ENCODE results near the gene MANBA.

MANBA gene

DNA sequence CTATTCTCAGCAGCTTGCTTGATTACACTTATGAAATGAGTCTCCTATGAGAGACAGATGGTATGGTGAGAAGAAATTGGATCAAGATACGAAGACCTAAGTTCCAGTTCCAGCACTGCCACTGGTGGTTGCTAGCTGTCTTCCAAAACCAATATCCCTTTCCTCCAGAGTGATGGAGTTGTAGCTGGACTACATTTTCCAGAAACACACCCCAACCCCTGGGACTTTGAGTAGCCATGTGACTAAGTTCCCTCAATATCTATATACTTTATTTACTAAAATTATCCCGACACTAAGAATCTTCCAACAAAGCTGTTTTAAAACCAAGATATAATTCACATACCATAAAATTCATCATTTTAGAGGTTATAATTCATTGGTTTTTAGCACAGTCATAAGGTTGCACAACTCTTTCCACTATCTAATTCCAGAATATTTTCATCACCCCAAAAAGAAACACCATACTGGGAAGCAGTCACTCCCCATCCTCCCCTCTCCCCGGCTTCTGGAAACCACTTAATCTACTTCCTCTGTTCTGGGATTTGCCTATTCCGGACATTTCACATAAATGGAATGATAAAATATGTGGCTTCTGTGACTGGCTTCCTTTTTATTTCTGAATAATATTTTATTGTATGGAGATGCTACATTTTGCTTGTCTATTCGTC lies 118.0 kb downstream of the MANBA start:
- Histone ChIP-seq H3K4me1 (ENCODE audit: control insufficient read depth, insufficient read depth, low read length) (no peaks in the 10 kb centered on the region), H3K4me3 (ENCODE audit: insufficient read depth, low read depth, low read length) (no peak overlapping the region), H3K9me3 (ENCODE audit: control insufficient read depth, low read length) (no peaks in the 10 kb centered on the region), H3K27me3 (ENCODE audit: control insufficient read depth, insufficient read depth, low read length, poor library complexity, severe bottlenecking) (no peaks in the 10 kb centered on the region), H3K36me3 (ENCODE audit: control insufficient read depth, insufficient read depth, low read length) (no peaks in the 10 kb centered on the region), H3K27ac (ENCODE audit: insufficient read depth, low read depth, low read length, poor library complexity, severe bottlenecking) (no peak overlapping the region)
- 83 to 93% methylated on average over 5 of the region's 5 CpGs for WGBS, 2 experiments

DNA sequence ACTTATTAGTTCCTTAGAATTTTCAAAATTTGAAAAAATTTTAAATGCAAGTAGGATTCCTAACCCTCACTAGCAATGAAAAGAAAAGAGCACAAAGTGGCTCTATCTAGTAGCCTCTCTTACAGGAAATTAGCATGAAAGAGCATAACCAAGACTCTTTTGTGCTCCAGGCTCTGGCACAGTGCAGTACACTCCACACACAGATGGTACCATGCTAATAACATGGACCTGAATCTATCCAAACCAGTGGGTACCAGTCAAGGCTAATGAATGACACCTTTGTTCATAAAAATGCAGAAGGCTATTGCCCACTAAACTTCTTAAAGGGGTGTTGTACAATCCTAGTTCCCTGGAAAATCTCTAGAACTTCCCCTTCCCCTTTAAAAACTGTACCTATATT lies 119.0 kb downstream of the MANBA start:
- H3K27ac ChIP-seq (ENCODE audit: insufficient read depth, low read depth, low read length, poor library complexity, severe bottlenecking), result no peak overlapping the region
- no peaks in the 10 kb centered on the region for H3K36me3 ChIP-seq (ENCODE audit: control insufficient read depth, insufficient read depth, low read length)
- no peaks in the 10 kb centered on the region for H3K9me3 ChIP-seq (ENCODE audit: control insufficient read depth, low read length)
- H3K27me3 ChIP-seq (ENCODE audit: control insufficient read depth, insufficient read depth, low read length, poor library complexity, severe bottlenecking), result no peaks in the 10 kb centered on the region
- no peak overlapping the region for H3K4me3 ChIP-seq (ENCODE audit: insufficient read depth, low read depth, low read length)
- H3K4me1 ChIP-seq (ENCODE audit: control insufficient read depth, insufficient read depth, low read length), result no peaks in the 10 kb centered on the region

DNA sequence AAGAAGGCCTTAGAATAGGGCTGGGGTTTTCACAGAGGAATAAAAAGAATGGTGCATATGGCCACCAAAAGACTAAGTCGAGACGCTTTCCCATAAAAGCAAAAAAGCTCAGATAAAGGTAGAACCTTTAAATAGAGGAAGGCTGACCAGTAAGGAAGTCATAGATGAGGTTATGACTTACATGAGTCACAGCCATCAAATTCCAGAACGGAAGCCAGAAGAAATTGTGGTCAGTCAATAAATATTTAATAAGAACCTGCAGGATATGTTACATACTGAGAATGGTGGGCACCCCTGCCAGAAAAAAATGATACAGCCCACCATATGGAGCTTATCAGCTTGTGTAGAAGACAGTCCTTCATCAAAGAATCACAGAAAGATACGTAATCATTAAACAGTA lies 120.1 kb downstream of the MANBA start:
- H3K27ac ChIP-seq (ENCODE audit: insufficient read depth, low read depth, low read length, poor library complexity, severe bottlenecking), result no peak overlapping the region
- no peaks in the 10 kb centered on the region for H3K4me1 ChIP-seq (ENCODE audit: control insufficient read depth, insufficient read depth, low read length)
- H3K27me3 ChIP-seq (ENCODE audit: control insufficient read depth, insufficient read depth, low read length, poor library complexity, severe bottlenecking), result no peaks in the 10 kb centered on the region
- no peaks in the 10 kb centered on the region for H3K36me3 ChIP-seq (ENCODE audit: control insufficient read depth, insufficient read depth, low read length)
- no peaks in the 10 kb centered on the region for H3K9me3 ChIP-seq (ENCODE audit: control insufficient read depth, low read length)
- no peak overlapping the region for H3K4me3 ChIP-seq (ENCODE audit: insufficient read depth, low read depth, low read length)
- 91 to 96% methylated on average over 4 of the region's 4 CpGs for WGBS, 2 experiments

DNA sequence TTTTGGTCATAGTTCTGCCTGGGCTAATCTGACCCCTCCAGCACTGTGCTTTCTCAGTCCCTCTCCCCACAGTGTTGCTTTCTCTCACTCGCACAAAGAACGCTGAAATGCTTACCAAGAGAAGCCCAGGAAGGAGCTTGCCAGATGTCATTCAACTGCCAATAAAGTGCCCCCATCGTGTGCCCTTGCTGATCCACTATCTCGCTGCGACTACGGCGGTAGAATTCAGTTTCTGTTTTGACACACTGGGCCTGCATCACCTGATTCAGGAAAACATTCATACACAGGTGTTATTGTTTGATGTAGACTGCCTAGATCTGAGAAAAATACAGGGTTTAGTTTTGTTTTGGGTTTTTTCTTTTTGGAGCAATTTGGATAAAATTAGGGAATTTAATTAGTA lies 121.2 kb downstream of the MANBA start:
- WGBS, 2 experiments, result 94 to 95% methylated on average over 7 of the region's 7 CpGs
- Histone ChIP-seq H3K9me3 (ENCODE audit: control insufficient read depth, low read length) (no peaks in the 10 kb centered on the region), H3K36me3 (ENCODE audit: control insufficient read depth, insufficient read depth, low read length) (no peaks in the 10 kb centered on the region), H3K27ac (ENCODE audit: insufficient read depth, low read depth, low read length, poor library complexity, severe bottlenecking) (no peak overlapping the region), H3K4me3 (ENCODE audit: insufficient read depth, low read depth, low read length) (no peak overlapping the region), H3K4me1 (ENCODE audit: control insufficient read depth, insufficient read depth, low read length) (no peaks in the 10 kb centered on the region), H3K27me3 (ENCODE audit: control insufficient read depth, insufficient read depth, low read length, poor library complexity, severe bottlenecking) (no peaks in the 10 kb centered on the region)

DNA sequence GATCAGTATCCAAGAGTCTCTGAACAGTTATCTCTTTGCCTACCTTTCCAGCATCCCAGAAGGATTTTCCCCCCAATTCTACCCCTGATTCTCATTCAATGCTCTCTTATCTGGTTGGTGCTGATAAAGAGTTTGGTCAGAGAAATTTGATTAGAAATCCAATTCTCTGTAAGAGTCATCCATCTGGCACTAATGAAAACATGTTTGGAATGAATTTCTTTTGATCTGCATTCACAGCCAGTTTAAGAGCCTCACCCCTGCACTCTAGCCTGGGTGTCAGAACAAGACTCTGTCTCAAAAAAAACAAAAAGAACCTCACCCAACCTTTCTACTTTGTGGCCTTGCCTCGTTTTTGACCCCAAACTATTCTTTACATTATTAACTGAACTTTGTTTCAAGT lies 122.1 kb downstream of the MANBA start:
- Histone ChIP-seq H3K36me3 (ENCODE audit: control insufficient read depth, insufficient read depth, low read length) (no peaks in the 10 kb centered on the region), H3K27ac (ENCODE audit: insufficient read depth, low read depth, low read length, poor library complexity, severe bottlenecking) (no peak overlapping the region), H3K4me1 (ENCODE audit: control insufficient read depth, insufficient read depth, low read length) (no peaks in the 10 kb centered on the region), H3K27me3 (ENCODE audit: control insufficient read depth, insufficient read depth, low read length, poor library complexity, severe bottlenecking) (no peaks in the 10 kb centered on the region), H3K9me3 (ENCODE audit: control insufficient read depth, low read length) (no peaks in the 10 kb centered on the region), H3K4me3 (ENCODE audit: insufficient read depth, low read depth, low read length) (no peak overlapping the region)
- WGBS, 2 experiments, result 88 to 90% methylated on average over 1 of the region's 1 CpG

DNA sequence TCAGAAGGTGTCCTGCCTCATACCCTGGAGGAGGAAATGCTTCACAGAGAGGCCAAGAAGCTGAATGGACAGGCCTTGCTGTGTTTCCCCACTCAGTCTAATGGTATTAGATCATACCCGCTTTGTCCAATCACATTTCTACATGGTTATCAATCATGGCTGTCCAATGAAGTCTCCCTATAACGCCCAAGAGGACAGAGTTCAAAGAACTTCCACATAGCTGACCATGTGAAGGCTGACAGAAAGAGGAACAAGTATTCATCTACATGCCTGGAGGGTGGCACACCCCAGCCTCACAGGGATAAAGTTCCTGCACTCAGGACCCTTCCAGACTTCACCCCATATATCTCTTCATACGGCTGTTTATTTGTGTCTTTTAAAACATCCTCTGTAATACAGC lies 123.4 kb downstream of the MANBA start:
- H3K27ac ChIP-seq (ENCODE audit: insufficient read depth, low read depth, low read length, poor library complexity, severe bottlenecking), result no peak overlapping the region

DNA sequence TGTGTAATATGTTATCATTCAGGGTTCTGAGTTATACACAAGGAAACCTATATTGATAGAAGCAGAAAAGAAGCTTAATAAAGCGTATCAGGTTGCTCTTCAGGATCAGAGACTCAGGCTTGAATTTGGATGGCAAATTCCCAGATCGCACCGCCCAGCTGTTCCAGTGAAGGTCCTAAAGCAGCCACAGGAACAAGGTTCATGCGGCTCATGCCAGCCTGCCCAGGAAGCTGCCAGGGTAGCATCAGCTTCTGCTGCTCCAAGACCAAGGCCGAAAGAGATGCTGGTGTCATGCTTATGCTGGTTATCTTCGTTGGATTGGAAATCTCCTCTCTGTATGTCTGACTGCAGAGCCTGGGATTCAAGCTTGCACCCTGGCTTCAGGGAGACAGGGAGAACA lies 127.7 kb downstream of the MANBA start:
- H3K27me3 ChIP-seq (ENCODE audit: control insufficient read depth, insufficient read depth, low read length, poor library complexity, severe bottlenecking), result no peaks in the 10 kb centered on the region
- no peaks in the 10 kb centered on the region for H3K4me1 ChIP-seq (ENCODE audit: control insufficient read depth, insufficient read depth, low read length)
- H3K27ac ChIP-seq (ENCODE audit: insufficient read depth, low read depth, low read length, poor library complexity, severe bottlenecking), result no peak overlapping the region
- WGBS, 2 experiments, result 89% methylated on average over 6 of the region's 6 CpGs
- no peaks in the 10 kb centered on the region for H3K36me3 ChIP-seq (ENCODE audit: control insufficient read depth, insufficient read depth, low read length)
- no peaks in the 10 kb centered on the region for H3K9me3 ChIP-seq (ENCODE audit: control insufficient read depth, low read length)
- H3K4me3 ChIP-seq (ENCODE audit: insufficient read depth, low read depth, low read length), result no peak overlapping the region

More for the DNA sequence above, 123.4 kb downstream of the MANBA start:
- 92% methylated on average over 3 of the region's 3 CpGs for WGBS, 2 experiments
- H3K9me3 ChIP-seq (ENCODE audit: control insufficient read depth, low read length), result no peaks in the 10 kb centered on the region
- H3K27me3 ChIP-seq (ENCODE audit: control insufficient read depth, insufficient read depth, low read length, poor library complexity, severe bottlenecking), result no peaks in the 10 kb centered on the region
- H3K4me3 ChIP-seq (ENCODE audit: insufficient read depth, low read depth, low read length), result no peak overlapping the region
- no peaks in the 10 kb centered on the region for H3K36me3 ChIP-seq (ENCODE audit: control insufficient read depth, insufficient read depth, low read length)
- H3K4me1 ChIP-seq (ENCODE audit: control insufficient read depth, insufficient read depth, low read length), result no peaks in the 10 kb centered on the region

DNA sequence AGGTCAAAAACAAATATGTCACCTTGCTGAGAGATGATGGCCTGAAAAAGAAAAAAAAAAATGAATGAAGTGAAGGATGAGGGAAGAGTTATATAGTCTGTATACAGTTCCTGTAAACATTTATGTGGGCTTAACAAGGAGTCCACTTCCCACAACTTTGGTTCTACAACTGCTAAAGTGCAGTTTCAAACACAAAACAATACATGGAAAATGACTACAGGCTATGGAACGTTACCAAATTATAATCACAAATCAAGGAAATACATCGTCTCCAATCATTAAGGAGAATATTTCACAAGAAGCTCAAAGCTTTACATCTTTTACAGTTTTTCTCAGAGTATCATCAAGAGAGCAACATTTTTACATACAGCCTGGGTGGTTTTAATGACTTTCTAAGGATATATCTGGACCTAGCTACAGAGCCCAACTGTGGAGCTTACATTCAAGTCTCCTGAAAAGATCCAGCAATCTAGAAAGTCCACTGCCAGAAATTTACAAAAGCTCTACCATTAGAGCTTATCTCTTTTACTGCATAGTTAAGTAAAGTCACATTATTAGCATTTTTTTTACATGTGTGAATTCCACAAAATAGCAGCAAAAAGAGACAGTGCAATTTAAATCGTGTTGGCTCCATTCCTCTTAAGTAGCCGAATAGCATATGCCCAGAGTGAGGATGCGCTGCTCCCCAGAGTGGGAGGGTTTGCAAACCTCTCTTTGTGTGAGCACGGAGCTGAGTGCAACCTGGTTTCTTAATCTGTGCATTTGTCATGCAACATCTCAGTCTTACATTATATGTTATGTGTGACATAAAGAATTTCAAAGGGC lies 128.3 kb downstream of the MANBA start:
- no peak overlapping the region for H3K27ac ChIP-seq (ENCODE audit: insufficient read depth, low read depth, low read length, poor library complexity, severe bottlenecking)
- H3K27me3 ChIP-seq (ENCODE audit: control insufficient read depth, insufficient read depth, low read length, poor library complexity, severe bottlenecking), result no peaks in the 10 kb centered on the region
- H3K9me3 ChIP-seq (ENCODE audit: control insufficient read depth, low read length), result no peaks in the 10 kb centered on the region
- no peak overlapping the region for H3K4me3 ChIP-seq (ENCODE audit: insufficient read depth, low read depth, low read length)
- WGBS, 2 experiments, result 80 to 81% methylated on average over 6 of the region's 6 CpGs
- no peaks in the 10 kb centered on the region for H3K4me1 ChIP-seq (ENCODE audit: control insufficient read depth, insufficient read depth, low read length)
- H3K36me3 ChIP-seq (ENCODE audit: control insufficient read depth, insufficient read depth, low read length), result no peaks in the 10 kb centered on the region

DNA sequence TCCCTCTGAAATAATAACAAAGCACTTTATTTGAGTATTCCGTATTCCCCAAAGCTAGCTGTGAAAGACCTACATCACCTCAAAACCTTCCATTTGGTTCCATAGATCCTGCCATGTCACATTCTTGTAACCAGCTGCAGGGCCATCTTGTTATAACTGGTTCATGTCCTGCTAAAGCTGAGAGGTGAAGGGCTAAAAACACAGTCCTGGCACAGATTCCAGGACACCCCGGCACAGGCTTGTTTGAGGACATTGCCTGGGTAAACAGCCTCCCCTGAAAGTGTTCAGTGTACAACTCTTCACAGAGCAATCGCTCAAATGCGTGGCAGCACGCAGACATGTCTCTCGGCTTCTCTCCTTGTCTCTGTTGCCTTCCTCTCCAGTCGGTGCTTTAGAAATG lies 129.2 kb downstream of the MANBA start:
- Histone ChIP-seq H3K9me3 (ENCODE audit: control insufficient read depth, low read length) (no peaks in the 10 kb centered on the region), H3K27ac (ENCODE audit: insufficient read depth, low read depth, low read length, poor library complexity, severe bottlenecking) (no peak overlapping the region), H3K4me1 (ENCODE audit: control insufficient read depth, insufficient read depth, low read length) (no peaks in the 10 kb centered on the region), H3K36me3 (ENCODE audit: control insufficient read depth, insufficient read depth, low read length) (no peaks in the 10 kb centered on the region), H3K4me3 (ENCODE audit: insufficient read depth, low read depth, low read length) (no peak overlapping the region), H3K27me3 (ENCODE audit: control insufficient read depth, insufficient read depth, low read length, poor library complexity, severe bottlenecking) (no peaks in the 10 kb centered on the region)
- 88 to 89% methylated on average over 7 of the region's 7 CpGs for WGBS, 2 experiments

DNA sequence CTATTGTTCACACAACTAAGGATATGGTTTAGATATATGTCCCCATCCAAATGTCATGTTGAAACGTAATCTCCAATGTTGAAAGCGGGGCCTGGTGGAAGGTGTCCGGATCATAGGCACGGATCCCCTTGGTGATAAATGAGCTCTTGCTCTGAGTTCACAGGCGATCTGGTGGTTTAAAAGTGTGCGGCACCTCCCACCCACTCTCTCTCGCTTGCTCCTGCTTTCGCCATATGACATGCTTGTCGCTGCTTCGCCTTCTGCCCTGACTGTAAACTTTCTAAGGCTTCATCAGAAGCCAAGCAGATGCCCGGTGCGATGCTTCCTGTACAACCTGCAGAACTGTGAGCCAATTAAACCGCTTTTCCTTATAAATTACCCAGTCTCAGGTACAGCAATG lies 131.1 kb downstream of the MANBA start:
- 92 to 95% methylated on average over 13 of the region's 13 CpGs for WGBS, 2 experiments
- no peaks in the 10 kb centered on the region for H3K9me3 ChIP-seq (ENCODE audit: control insufficient read depth, low read length)
- no peaks in the 10 kb centered on the region for H3K36me3 ChIP-seq (ENCODE audit: control insufficient read depth, insufficient read depth, low read length)
- no peak overlapping the region for H3K27ac ChIP-seq (ENCODE audit: insufficient read depth, low read depth, low read length, poor library complexity, severe bottlenecking)
- H3K27me3 ChIP-seq (ENCODE audit: control insufficient read depth, insufficient read depth, low read length, poor library complexity, severe bottlenecking), result no peaks in the 10 kb centered on the region
- H3K4me3 ChIP-seq (ENCODE audit: insufficient read depth, low read depth, low read length), result no peak overlapping the region
- no peaks in the 10 kb centered on the region for H3K4me1 ChIP-seq (ENCODE audit: control insufficient read depth, insufficient read depth, low read length)

All from ectodermal cell (in vitro differentiated cells).